Small intestine (tissue), 7 donors: Measurements from ENCODE around the gene IGF2. TPM values are rescaled to one million over a fixed set of nuclear protein-coding genes. Genes with fewer than 3 reads are reported as not detected.
"Not testable (repeated sequence)": the region's sequence is repeated elsewhere in the genome, so short reads cannot be mapped to it uniquely, and the experiment has no call there.

ENCODE experiments used
- DNase-seq, 2 donors: peaks; one replicate each; pipeline versions ENCODE4 v3.0.0 to v3.0.0-alpha.2; 2013
- FAIRE-seq: peaks from 2 replicates; lab custom pipeline; 2012; peaks lifted over from hg19 to GRCh38; lab: Jason Lieb, UNC
- H3K27ac ChIP-seq, 3 donors: one replicate each; pipeline ENCODE4 v1.5.1; 2013; ENCODE audit warnings: low read length in 2 of 3, mild to moderate bottlenecking in 2 of 3, control low read depth in 1 of 3, inconsistent platforms in 1 of 3, low read depth in 1 of 3, moderate library complexity in 1 of 3
- H3K27me3 ChIP-seq, 3 donors: one replicate each; pipeline ENCODE4 v1.6.1; 2013; ENCODE audit warnings: low read length in 3 of 3, inconsistent platforms in 1 of 3; ENCODE audit not compliant: control insufficient read depth in 3 of 3, insufficient read depth in 3 of 3
- H3K36me3 ChIP-seq, 3 donors: one replicate each; pipeline ENCODE4 v1.6.1; 2013; ENCODE audit warnings: low read length in 3 of 3, inconsistent platforms in 1 of 3, low read depth in 1 of 3, mild to moderate bottlenecking in 1 of 3, moderate library complexity in 1 of 3; ENCODE audit not compliant: control insufficient read depth in 3 of 3, insufficient read depth in 2 of 3
- H3K4me1 ChIP-seq, 3 donors: one replicate each; pipeline ENCODE4 v1.6.1; 2013; ENCODE audit warnings: low read length in 2 of 3, inconsistent platforms in 1 of 3, low read depth in 1 of 3, mild to moderate bottlenecking in 1 of 3, moderate library complexity in 1 of 3; ENCODE audit not compliant: control insufficient read depth in 3 of 3, insufficient read depth in 2 of 3
- H3K4me3 ChIP-seq, 3 donors: one replicate each; pipeline ENCODE4 v1.5.1; 2013; ENCODE audit warnings: low read length in 3 of 3, control low read depth in 1 of 3, inconsistent platforms in 1 of 3, low read depth in 1 of 3, mild to moderate bottlenecking in 1 of 3, moderate library complexity in 1 of 3
- H3K9me3 ChIP-seq, 2 donors: one replicate each; pipeline ENCODE4 v1.6.1; 2013; ENCODE audit warnings: low read depth in 1 of 2, low read length in 1 of 2; ENCODE audit not compliant: control insufficient read depth in 2 of 2, insufficient read depth in 1 of 2
- WGBS, 3 donors: extraction: QIAGEN DNeasy Blood & Tissue Kit; methylation state at CpG; one replicate each; pipeline ENCODE4 v1.1.7; 2013; 5-methylcytosine and 5-hydroxymethylcytosine counted together
- polyA plus RNA-seq, 4 donors: library from polyadenylated mRNA; stranded (reverse) in 3 of 4; unstranded in 1 of 4; fragments of 200-250 nt in 3 of 4; fragments of 120-200 nt in 1 of 4; gene quantifications; one replicate each; pipeline versions ENCODE4 v1.2.1 to v1.2.3, GENCODE V29; 2013
- donor health status: healthy with polysubstance abuse.
- donor health status: control.
- donor health status: control.
- donor health status: Bipolar disorder and iron deficiency.
- donor health status: healthy.

The IGF2 gene
- polyA plus RNA-seq, 4 donors: 0.45 to 183 (median 10.6) TPM

DNA sequence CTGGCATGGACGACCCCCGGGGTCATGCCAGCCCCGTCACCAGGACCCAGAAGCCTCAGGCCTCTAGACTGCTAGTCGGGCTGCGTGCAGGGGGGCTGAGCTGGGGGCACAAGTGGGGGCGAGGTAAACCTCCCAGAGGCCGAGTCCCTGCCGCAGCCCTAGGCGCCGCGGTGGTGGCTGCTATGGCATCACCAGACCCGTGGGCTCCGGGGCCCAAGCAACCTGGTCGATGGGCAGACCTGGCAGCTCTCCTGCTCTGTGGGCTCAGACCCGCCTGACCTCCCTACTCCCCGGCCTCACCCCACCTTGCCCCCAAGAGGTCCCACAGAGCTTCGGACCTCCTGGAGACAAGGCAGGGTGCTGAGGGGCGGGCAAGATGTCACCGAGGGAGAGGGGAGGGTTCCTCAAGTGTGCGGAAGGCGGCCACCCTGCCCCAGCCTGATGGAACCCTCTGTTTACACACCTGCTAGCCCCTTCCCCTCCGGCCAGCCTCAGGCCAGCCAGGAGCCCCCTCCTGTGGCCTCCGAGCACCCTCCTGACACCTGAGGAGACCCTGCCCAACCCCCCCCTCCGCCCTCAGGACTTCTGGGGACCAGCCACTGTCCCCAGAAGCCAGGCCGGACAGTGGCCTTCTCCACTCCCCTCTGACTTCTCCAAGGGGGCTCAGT, 9.4 kb downstream of the IGF2 start:
- DNase-seq: no peak
- Histone ChIP-seq H3K27me3 (peaks cover 0 to 22% (median 0%) of the 10 kb centered on the region in 3 donors), H3K4me1 (peaks cover 0 to 7% (median 0%) of the 10 kb centered on the region in 3 donors), H3K36me3 (peaks cover 0 to 43% (median 0%) of the 10 kb centered on the region in 3 donors), H3K9me3 (no peaks in the 10 kb centered on the region), H3K27ac (no peak overlapping the region), H3K4me3 (no peak overlapping the region)
- FAIRE-seq: no peak
- WGBS, 3 donors: 81 to 91% (median 84%) methylated on average over 23 to 25 of the region's 25 CpGs

DNA sequence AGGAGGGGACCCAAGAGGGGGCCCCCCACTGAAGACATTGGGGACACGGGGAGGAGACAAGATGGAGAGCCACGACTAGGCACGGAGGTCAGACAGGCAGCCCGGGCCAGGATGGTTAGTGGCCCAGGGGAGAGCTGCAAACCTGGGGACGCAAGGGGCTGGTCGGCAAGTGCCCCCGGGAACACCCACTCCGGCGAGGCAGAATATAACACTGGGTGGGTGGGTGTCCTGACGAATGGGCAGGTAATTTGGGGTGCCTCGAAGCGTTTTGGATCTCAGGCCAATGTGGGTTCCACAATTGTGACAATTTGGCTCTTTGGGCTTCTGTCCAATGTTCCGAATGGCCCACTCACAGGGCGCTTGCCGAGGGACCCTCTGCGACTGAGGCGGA, 9.9 kb downstream of the IGF2 start:
- DNase-seq: no peak
- Histone ChIP-seq H3K27ac (no peak overlapping the region), H3K4me3 (no peak overlapping the region), H3K27me3 (peaks cover 0 to 19% (median 0%) of the 10 kb centered on the region in 3 donors), H3K9me3 (no peaks in the 10 kb centered on the region), H3K4me1 (peaks cover 0 to 5% (median 0%) of the 10 kb centered on the region in 3 donors), H3K36me3 (peaks cover 0 to 38% (median 0%) of the 10 kb centered on the region in 3 donors)
- no peak for FAIRE-seq
- 83 to 89% (median 86%) methylated on average over 17 of the region's 17 CpGs for WGBS, 3 donors

DNA sequence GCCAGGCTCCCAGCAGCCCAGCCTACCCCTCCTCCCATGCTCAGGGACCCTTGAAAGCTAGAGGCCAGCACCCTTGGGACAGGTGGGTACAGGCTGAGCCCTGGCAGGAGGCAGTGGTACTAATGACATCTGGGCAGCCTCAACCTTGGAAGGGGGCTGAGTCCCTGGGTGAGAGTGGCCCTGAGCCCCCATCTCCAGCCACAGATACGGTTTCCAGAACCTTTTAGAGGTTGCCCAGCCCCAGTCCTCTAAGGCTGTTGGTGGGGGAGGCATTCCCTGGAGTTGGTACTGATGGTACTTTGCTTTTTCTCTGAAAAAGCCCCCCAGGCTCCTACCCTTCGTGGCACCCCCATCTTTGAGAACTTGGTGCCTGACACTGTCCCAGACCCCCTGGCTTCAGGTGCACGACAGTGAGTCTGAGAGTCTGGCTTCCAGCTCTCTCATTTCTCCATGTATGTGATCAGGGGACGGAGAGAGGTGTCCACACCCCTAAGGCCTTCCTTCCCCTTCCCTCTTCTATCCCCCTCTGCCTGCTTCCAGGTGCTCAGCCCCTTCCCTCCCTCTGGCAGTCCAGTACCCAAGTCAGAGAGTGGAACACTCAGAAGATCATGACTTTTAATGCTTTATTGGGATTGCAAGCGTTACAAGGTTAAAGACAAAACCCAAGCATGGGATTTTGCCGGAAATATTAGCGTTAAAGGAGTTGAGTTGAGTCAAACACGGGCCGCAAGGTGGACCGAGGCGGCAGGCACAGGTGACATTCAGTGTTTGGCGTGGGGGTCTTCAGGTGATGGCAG, 10.5 kb downstream of the IGF2 start:
- Histone ChIP-seq H3K9me3 (no peaks in the 10 kb centered on the region), H3K4me3 (no peak overlapping the region), H3K4me1 (peaks cover 0 to 3% (median 0%) of the 10 kb centered on the region in 3 donors), H3K36me3 (peaks cover 0 to 34% (median 0%) of the 10 kb centered on the region in 3 donors), H3K27ac (no peak overlapping the region), H3K27me3 (peaks cover 0 to 13% (median 0%) of the 10 kb centered on the region in 3 donors)
- FAIRE-seq: no peak
- no peak for DNase-seq
- 69 to 83% (median 75%) methylated on average over 12 of the region's 12 CpGs for WGBS, 3 donors

DNA sequence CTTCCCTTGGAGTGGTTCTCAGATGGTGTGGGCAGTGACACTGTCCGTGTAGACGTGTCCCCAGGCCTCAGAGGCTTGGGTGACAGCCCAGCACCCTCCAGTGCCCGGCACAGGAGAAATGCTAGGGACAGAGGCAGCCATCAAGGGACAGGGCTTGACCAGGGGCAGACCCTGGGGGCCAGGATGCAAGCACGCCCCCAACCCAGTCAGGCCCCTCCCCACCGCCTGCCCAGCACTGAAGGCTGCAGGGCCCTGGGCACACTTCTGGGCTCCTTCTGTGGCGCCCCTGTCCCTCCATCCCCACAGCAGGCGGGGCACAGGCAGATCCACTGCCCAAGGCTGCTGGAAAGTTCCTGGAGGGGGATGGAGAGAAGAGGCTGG, 11.1 kb downstream of the IGF2 start:
- H3K4me1 ChIP-seq: no peaks in the 10 kb centered on the region
- FAIRE-seq (no peak), DNase-seq (no peak)
- no peaks in the 10 kb centered on the region for H3K9me3 ChIP-seq
- H3K4me3 ChIP-seq: no peak overlapping the region
- WGBS, 3 donors: 69 to 86% (median 70%) methylated on average over 6 to 7 of the region's 7 CpGs
- peaks cover 0 to 28% (median 0%) of the 10 kb centered on the region in 3 donors for H3K36me3 ChIP-seq
- H3K27me3 ChIP-seq: peaks cover 0 to 8% (median 0%) of the 10 kb centered on the region in 3 donors
- no peak overlapping the region for H3K27ac ChIP-seq

DNA sequence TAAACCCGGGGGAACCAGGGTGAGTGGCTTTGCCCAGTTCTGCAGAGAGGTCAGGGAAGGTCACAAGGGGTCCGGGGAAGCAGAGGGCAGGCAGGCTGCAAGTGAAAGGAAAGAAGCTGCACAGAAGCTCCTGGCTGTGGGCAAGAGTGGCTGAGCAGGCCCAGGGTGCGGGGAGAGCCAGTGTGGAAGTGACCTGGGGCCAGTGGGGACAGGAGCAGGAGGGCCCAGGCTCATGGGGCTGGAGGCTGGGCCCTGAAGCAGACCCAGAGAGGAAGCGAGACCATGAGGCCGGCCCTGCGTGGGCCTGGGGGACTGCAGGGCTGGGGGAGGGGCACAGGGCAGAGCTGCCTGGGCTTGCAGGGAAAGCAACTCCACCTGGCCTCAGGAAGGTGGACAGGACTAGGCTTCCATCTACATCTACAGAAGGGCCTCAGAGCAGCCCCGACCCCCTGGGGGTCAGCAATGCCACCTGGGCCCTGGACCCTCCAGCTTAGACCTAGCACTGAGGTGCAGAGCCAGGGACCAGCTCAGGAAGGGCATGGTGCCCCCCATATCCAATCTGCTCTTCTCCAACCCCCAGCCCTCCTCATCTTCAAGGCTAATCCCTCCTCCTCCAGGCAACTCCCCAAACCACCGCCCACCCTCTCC, 11.6 kb downstream of the IGF2 start:
- H3K4me3 ChIP-seq: no peak overlapping the region
- FAIRE-seq (no peak), DNase-seq (no peak)
- H3K27me3 ChIP-seq: peaks cover 0 to 5% (median 0%) of the 10 kb centered on the region in 3 donors
- WGBS, 3 donors: 58 to 69% (median 65%) methylated on average over 8 of the region's 8 CpGs
- no peaks in the 10 kb centered on the region for H3K9me3 ChIP-seq
- H3K36me3 ChIP-seq: peaks cover 0 to 23% (median 0%) of the 10 kb centered on the region in 3 donors
- H3K27ac ChIP-seq: no peak overlapping the region
- H3K4me1 ChIP-seq: no peaks in the 10 kb centered on the region

DNA sequence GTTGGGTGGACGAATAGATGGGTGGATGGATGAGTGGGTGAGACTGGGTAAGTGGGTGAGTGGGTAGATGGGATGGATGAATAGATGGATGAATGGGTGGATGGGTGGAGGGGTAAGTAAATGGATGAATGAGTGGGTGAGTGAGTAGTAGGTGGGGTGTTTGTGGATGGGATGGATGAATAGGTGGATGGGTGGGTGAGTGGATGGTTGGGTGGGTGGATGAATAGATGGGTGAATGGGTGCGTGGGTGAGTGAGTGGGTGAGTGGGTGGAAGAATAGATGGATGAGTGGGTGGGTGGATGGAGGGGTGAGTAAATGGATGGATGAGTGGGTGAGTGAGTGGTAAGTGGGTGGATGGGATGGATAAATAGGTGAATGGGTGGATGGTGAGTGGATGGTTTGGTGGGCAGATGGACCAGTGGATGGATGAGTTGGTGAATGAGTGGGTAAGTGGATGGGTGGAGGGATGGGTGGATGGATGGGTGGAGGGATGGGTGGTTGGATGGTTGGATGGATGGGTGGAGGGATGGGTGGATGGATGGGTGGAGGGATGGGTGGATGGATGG, 12.6 kb downstream of the IGF2 start:
- Histone ChIP-seq H3K4me3 (no peak overlapping the region), H3K27ac (no peak overlapping the region), H3K9me3 (peaks cover 0 to 4% of the 10 kb centered on the region in 2 donors), H3K4me1 (no peaks in the 10 kb centered on the region), H3K27me3 (peaks cover 0 to 11% (median 0%) of the 10 kb centered on the region in 3 donors), H3K36me3 (peaks cover 0 to 16% (median 0%) of the 10 kb centered on the region in 3 donors)
- no peak for FAIRE-seq
- 75 to 86% (median 84%) methylated on average over 2 of the region's 2 CpGs for WGBS, 3 donors
- no peak for DNase-seq

DNA sequence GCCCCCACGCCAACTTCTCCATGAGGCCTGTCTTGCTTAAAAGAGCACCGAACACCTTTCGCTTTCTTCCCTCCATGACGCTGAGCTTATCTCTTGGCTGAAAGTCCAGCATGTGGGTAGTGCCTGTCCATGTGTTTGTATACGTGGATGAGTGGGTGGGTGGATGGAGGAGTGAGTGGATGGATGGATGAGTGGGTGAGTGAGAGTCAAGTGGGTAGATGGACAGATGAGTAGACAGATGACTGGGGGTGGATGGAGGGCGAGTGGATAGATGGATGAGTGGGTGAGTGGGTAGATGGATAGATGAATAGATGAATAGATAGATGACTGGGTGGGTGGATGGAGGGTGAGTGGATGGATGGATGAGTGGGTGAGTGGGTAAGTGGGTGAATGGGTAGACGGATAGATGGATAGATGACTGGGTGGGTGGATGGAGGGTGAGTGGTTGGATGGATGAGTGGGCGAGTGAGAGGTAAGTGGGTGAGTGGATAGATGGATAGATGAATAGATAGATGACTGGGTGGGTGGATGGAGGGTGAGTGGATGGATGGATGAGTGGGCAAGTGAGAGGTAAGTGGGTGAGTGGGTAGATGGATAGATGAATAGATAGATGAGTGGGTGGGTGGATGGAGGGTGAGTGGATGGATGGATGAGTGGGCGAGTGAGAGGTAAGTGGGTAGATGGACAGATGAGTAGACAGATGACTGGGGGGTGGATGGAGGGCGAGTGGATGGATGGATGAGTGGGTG, 14.3 kb downstream of the IGF2 start:
- peaks cover under 1 to 25% (median 3%) of the 10 kb centered on the region in 3 donors for H3K27me3 ChIP-seq
- not testable (repeated sequence) for H3K36me3 ChIP-seq, FAIRE-seq, H3K4me1 ChIP-seq, H3K9me3 ChIP-seq, DNase-seq, H3K4me3 ChIP-seq, H3K27ac ChIP-seq
- WGBS, 3 donors: 85 to 89% (median 86%) methylated on average over 8 of the region's 10 CpGs
